Measurements from ENCODE around the gene HOXB6.
A peak's percentile ranks its signal among the peaks of the same experiment; 100 is the strongest.

HOXB6 gene

DNA sequence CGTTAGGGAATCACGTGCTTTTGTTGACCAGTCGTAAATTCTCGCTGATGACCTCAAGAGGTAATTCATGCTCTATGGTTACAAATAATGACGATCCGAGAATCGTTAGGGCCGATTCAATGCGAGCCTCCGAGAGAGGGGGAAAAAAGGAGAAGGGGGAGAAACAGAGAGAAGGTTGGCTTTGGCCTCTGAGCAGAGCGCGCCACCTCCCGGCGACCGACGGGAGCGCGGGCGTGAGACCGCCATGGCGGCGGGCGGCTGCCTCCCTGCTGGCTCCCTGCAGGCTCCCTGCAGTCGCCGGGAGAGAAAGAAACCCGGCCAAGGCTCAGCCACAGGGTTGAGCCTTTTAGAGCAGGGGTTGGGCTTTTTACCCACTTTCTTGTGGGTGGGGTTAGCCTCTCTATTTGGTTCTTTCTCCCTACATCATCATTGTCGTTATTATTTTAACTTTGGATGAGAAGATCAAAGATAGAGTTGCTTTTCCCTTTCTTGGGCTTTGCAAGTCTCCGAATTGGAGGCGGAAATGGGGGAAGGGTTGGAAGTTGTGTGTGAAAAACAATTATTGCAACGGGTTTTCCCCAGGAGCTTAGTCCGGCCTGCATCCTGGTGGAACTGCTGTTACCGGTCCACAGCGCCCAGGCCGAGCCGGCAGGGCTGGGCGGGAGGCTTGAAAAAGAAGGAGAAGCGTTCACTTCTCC lies 10.8 kb downstream of the HOXB6 start:
- peak; percentile 45 for DNase-seq

GRCh38 chr17:48593126-48593829 lies 11.5 kb downstream of the HOXB6 start, which contains the start of gene HOXB5:
HOXB5 (minus strand) TSS chr17:48593779; CDS start chr17:48593682, 97 bp downstream.
- no peak for DNase-seq

DNA sequence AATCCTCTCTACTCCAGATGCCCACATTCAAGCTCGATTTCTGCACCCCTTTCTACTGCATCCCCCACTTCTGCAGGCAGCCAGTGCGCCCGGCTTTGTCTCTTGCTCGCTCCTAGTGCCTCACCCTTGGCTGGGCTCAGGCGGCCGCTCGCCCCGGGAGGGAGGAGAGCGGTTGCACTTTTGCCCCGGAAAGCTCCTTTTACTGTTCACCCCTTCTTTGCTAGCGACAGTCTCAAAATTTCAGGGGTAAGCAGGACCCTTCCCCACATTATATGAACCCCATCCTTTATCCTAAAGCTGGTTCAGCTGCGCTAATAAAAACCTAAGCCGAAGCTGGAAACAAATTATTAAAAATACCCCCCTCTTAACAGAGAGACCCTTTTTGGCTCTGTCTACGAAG lies 12.2 kb downstream of the HOXB6 start:
- DNase-seq = no peak

- no peak for DNase-seq
Measured at GRCh38 chr17:48592057-48592514, 12.7 kb downstream of the HOXB6 start.

- DNase-seq = no peak
Measured at GRCh38 chr17:48591255-48592056, 13.3 kb downstream of the HOXB6 start.

- no peak for DNase-seq
Measured at GRCh38 chr17:48590607-48591161, 14.1 kb downstream of the HOXB6 start.

GRCh38 chr17:48589831-48590606 lies 14.8 kb downstream of the HOXB6 start, which contains the start of gene HOXB3:
HOXB3 (minus strand) TSS chr17:48590241; CDS start chr17:48552474, 37,767 bp downstream.
- no peak for DNase-seq

- DNase-seq = no peak
Measured at GRCh38 chr17:48589060-48589830, 15.5 kb downstream of the HOXB6 start.

GRCh38 chr17:48588528-48588927 lies 16.3 kb downstream of the HOXB6 start:
- DNase-seq = no peak

DNA sequence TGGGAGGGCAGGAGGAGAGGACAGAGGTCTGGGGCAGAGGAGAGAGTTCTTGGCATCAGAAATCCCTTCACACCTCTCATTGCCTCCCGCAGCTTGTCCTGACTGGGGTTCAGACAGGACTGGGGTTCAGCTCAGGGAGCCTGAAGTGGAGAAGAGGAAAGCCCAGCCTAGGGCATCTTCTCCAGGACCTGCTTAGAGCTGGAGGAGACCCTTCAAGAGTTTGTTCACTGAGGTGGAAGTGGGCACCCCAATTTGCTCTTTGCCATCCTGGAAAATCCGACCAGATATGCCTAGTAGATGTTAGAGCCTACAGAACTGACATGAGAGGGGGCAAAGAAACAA lies 16.7 kb downstream of the HOXB6 start:
- no peak for DNase-seq

GRCh38 chr17:48587276-48588073 lies 17.3 kb downstream of the HOXB6 start:
- DNase-seq = no peak

GRCh38 chr17:48586355-48587258 lies 18.2 kb downstream of the HOXB6 start:
- DNase-seq = no peak

GRCh38 chr17:48584223-48584741 lies 20.5 kb downstream of the HOXB6 start:
- DNase-seq = no peak

GRCh38 chr17:48583708-48584222 lies 21.0 kb downstream of the HOXB6 start:
- no peak for DNase-seq

DNA sequence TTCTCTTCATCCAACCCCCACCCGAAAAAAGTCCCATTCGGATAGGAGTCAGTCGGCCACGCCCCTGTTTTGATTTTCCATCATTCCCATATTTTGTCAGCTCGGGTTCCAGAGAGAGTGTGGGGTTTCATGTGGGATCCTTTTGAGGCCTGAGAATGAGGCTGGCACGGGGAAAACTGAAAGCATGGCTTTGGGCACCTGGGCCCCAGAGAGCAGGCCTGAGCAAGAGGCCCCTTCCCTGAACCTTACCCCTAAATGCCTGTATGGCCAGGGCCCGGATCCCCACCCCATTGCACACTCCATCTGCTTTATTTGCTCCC lies 22.1 kb downstream of the HOXB6 start:
- no peak for DNase-seq

DNA sequence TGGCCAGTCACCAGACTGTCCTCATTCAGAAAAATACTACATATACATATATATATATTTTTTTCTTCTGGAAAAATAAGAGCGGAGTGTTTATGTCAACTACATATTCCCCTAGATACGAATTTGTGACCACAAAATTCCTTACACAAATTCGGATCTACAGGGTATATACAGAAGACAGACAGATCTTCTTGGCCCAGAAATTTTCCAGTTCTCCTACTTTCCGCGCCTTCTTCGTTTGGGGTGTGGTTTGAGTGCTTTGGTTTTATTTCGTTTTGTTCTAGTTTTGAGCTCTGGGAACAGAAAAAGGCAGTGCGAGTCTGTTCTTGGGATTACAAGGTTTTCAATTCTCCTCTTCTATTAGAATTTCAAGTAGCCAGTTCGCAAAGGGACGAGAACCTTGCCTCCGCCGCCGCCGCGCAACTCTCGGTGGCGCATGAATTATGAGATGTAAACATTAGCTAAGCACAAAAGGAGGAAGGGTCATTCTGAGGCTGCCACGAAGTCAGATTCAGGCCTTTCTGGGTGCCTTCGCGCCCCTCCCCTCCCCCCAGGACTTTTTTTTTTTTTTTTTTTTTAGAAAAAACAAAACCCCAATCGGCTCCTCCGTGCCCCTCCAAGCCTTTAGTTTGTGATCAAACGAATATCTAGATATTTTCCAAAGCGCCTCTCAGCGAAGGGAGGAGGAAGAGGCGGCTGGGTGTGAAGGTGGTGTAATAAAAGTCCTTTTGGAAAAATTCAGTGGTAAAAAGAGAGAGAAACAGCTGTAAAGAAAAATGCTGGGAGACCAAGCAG lies 24.8 kb downstream of the HOXB6 start:
- DNase-seq = no peak

DNA sequence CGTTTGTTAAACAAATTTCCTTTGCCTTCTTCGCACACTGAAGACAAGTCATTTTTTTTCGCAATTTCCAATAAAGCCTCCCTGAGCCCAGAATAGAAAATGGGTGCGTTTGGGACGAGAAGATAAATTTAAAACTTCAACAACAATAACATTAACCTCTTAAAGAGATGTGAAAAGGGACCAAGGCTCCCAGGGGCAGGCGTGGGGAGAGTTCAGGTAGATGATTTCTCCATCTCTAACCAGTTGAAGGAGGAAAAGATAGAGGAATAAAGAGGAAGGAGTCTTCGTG lies 25.4 kb downstream of the HOXB6 start:
- DNase-seq = no peak

GRCh38 chr17:48578616-48579470 lies 25.9 kb downstream of the HOXB6 start:
- no peak for DNase-seq

Measured in NCI-H2171 treated with DMSO at 0.1 percent for 48 hours (cell line).